ENCODE data around the gene ATE1.
"Not testable (repeated sequence)": the region's sequence is repeated elsewhere in the genome, so short reads cannot be mapped to it uniquely, and the experiment has no call there.

ATE1 gene

DNA sequence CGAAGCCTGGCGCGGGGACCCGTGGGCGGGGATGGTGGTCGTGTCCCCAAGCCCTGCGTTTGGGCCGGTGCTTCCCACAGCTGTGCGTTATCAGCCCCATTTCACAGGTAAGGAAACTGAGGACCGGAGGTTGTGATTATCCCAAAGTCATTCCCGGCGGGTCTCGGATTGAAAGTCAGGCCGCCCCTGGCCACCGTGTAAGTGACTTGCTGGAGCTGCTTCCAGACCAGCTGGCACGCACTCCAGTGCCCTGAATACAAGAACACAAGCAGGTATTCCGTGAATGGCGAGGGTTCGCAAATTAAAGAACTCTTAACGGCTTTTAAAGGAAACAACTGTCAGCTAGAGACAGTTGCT lies 675 bp upstream of the ATE1 start:
- H3K4me3 ChIP-seq (replicated peaks; ENCODE audit: low read depth, low read length), result peak overlapping the region; percentile 90
- no peak for TF ChIP-seq CTCF (IDR thresholded peaks at IDR 0.05; ENCODE audit: low read length, missing control alignments)
- DNase-seq (ENCODE audit: low read depth), result peak; percentile 31

GRCh38 chr10:121927318-121927840 lies 452 bp downstream of the ATE1 start:
- H3K4me3 ChIP-seq (replicated peaks; ENCODE audit: low read depth, low read length), result peak overlapping the region; percentile 90
- peak; percentile 47 for DNase-seq (ENCODE audit: low read depth)
- no peak for TF ChIP-seq CTCF (IDR thresholded peaks at IDR 0.05; ENCODE audit: low read length, missing control alignments)

- TF ChIP-seq CTCF (IDR thresholded peaks at IDR 0.05; ENCODE audit: low read length, missing control alignments), result no peak
- peak overlapping the region; percentile 90 for H3K4me3 ChIP-seq (replicated peaks; ENCODE audit: low read depth, low read length)
- DNase-seq (ENCODE audit: low read depth), result no peak
These were observed 1.0 kb downstream of the ATE1 start for GRCh38 chr10:121926671-121927317.

DNA sequence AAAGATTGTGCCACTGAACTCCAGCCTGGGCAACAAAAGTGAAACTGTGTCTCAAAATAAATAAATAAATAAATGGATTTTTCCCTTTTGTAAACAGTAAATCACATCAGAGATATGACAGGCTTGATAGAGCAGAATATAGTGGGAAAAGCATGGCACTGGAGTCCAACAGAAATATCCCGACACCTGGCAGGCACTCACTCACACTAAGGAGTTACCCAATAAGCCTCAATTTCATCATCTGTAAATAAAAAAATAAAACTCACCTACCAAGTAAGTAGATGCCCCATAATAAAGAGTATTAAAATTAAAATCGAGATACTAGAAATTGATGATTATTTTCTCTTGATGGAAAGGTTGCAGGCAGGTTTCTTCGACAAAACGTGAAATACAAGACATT lies 1.7 kb downstream of the ATE1 start:
- no peak for DNase-seq (ENCODE audit: low read depth)
- TF ChIP-seq CTCF (IDR thresholded peaks at IDR 0.05; ENCODE audit: low read length, missing control alignments), result no peak
- peak overlapping the region; percentile 90 for H3K4me3 ChIP-seq (replicated peaks; ENCODE audit: low read depth, low read length)

DNA sequence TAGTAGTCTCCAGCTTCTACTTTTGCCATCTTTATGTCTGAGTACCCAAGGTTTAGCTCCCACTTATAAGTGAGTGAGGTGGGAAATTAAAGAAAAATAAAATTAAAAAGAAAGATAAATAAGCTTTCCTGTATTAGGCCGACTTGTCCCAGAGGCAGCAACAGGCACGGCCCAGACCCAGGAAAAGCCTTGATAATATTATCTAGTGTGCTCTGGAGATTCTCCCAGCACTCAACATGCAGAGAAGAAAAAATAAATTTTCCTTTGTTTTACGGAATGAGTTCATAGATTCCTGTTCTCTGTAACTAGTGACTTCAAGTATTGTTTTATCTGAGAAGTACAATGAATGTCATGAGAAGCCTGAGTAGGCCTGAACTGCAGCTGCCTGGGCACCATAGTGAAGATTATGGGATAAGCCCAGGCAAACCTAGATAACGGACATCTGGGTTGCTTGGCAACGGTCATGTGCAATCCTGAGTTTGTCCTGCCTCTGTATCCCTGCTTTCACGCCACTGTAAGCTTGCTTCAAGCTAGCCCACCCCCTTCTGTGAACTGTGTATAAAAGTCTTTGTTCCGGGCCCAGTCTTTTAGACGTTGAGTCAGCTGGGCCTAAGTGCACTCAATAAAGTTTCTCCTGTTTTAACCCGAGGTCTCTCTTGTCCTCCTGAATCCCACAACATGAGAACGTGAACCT lies 6.4 kb downstream of the ATE1 start:
- no peak overlapping the region for H3K4me3 ChIP-seq (replicated peaks; ENCODE audit: low read depth, low read length)
- TF ChIP-seq CTCF (IDR thresholded peaks at IDR 0.05; ENCODE audit: low read length, missing control alignments), result no peak
- peak; percentile 73 for DNase-seq (ENCODE audit: low read depth)

DNA sequence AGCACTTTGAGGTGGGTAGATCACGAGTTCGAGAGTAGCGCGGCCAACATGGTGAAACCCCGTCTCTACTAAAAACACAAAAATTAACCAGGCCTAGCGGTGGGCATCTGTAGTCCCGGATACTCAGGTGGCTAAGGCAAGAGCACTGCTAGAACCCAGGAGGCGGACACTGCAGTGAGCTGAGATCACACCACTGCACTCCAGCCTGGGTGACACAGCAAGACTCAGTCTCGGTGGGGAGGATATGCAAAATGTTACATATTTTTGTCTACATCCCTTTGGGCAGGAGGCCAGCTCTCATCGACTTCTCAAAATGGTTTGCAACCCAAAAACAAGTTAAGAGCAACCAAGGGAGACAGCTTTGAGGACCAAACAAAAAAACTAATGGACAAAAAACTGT lies 8.2 kb downstream of the ATE1 start:
- no peak for TF ChIP-seq CTCF (IDR thresholded peaks at IDR 0.05; ENCODE audit: low read length, missing control alignments)
- no peak for DNase-seq (ENCODE audit: low read depth)
- H3K4me3 ChIP-seq (replicated peaks; ENCODE audit: low read depth, low read length), result no peak overlapping the region

DNA sequence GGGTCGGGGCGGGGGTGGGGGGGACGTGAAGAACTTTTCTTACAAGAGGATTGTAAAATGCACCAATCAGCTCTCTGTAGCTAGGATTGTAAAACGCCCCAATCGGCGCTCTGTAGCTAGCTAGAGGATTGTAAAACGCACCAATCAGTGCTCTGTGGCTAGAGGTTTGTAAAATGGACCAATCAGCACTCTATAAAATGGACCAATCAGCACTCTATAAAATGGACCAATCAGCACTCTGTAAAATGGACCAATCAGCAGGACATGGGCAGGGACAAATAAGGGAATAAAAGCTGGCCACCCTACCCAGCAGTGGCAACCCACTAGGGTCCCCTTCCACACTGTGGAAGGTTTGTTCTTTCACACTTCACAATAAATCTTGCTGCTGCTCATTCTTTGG lies 9.0 kb downstream of the ATE1 start:
- H3K4me3 ChIP-seq (replicated peaks; ENCODE audit: low read depth, low read length); DNase-seq (ENCODE audit: low read depth): not testable (repeated sequence)

Data from fibroblast of pulmonary artery (primary cell).